HG02852 (cell line): Measurements from ENCODE around the gene SMPD1.
"Not testable (repeated sequence)": the region's sequence is repeated elsewhere in the genome, so short reads cannot be mapped to it uniquely, and the experiment has no call there.

ENCODE experiments used
- ATAC-seq: cut with Tn5 transposase; IDR thresholded peaks from one replicate; pipeline ENCODE4 v1.9.1; 2021; ENCODE audit warnings: mild to moderate bottlenecking, moderate library complexity; ENCODE audit not compliant: unreplicated experiment

Gene SMPD1

GRCh38 chr11:6387811-6388599 is 2.3 kb upstream of the SMPD1 start:
- ATAC-seq: no peak

GRCh38 chr11:6388748-6389147 is 1.5 kb upstream of the SMPD1 start:
- ATAC-seq: no peak

- no peak for ATAC-seq
Measured at GRCh38 chr11:6390718-6391469, 620 bp downstream of the SMPD1 start.

GRCh38 chr11:6391537-6392134 is 1.4 kb downstream of the SMPD1 start:
- ATAC-seq: no peak

- ATAC-seq: not testable (repeated sequence)
Measured at GRCh38 chr11:6392251-6392650, 2.0 kb downstream of the SMPD1 start.

GRCh38 chr11:6393989-6394670 is 3.9 kb downstream of the SMPD1 start:
- ATAC-seq: no peak

GRCh38 chr11:6395470-6396060 is 5.3 kb downstream of the SMPD1 start:
- ATAC-seq: no peak

- no peak for ATAC-seq
Measured at GRCh38 chr11:6397156-6397555, 6.9 kb downstream of the SMPD1 start.

GRCh38 chr11:6397636-6398035 is 7.4 kb downstream of the SMPD1 start:
- ATAC-seq: no peak

- no peak for ATAC-seq
Measured at GRCh38 chr11:6400431-6401345, 10.4 kb downstream of the SMPD1 start.

- no peak for ATAC-seq
Measured at GRCh38 chr11:6401464-6401863, 11.2 kb downstream of the SMPD1 start.

GRCh38 chr11:6402061-6402470 is 11.8 kb downstream of the SMPD1 start:
- peak; percentile 26 for ATAC-seq

- ATAC-seq: peak; percentile 98
Measured at GRCh38 chr11:6402561-6402981, 12.3 kb downstream of the SMPD1 start.

- no peak for ATAC-seq
Measured at GRCh38 chr11:6403539-6403938, 13.3 kb downstream of the SMPD1 start.

GRCh38 chr11:6404342-6405051 is 14.2 kb downstream of the SMPD1 start:
- no peak for ATAC-seq

GRCh38 chr11:6405052-6405667 is 14.9 kb downstream of the SMPD1 start:
- no peak for ATAC-seq

- ATAC-seq: no peak
Measured at GRCh38 chr11:6405846-6406245, 15.6 kb downstream of the SMPD1 start.

GRCh38 chr11:6406370-6406769 is 16.1 kb downstream of the SMPD1 start:
- no peak for ATAC-seq
